ENCODE measurements around the gene ZBTB4. TPM values are rescaled to one million over a fixed set of nuclear protein-coding genes. Genes with fewer than 3 reads are reported as not detected.
A peak's percentile ranks its signal among the peaks of the same experiment; 100 is the strongest.

ZBTB4 gene
- total RNA-seq, 1 donor from 2014 or later = 15.1 TPM

DNA sequence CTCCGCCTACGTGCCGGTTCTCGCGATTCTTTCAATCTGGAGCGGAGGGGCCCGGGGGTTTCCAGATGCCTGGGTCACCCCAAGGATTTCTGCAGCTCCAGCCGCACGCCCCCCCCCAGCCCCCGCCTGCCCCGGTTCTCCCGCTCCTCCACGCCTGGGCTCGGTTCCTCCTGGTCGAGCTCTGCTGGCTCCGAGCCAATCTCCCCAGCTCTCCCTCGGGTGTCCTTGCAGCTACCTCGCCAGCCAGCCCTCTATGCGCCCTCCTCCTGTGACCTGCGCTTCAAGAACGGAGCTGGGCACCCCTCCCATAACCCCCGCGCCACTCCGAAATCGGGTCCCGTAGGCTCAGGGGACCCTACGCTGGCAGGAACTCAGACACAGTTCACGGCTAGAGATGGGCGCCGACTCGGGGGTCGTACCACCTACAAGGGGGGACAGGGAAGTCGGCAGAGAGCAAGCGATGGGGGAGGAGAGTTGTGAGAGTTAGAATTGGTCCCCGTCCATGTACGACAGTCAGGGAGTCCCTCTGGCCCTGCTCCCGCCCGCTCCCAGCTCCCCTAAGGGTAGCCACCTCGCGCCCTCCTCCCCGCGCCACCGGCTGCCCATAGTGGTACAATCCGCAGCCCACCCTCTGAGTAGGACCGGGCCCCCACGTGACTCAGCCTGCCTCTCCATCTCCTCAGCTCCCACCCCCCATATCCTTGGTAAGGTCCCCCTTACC, 39.2 kb downstream of the ZBTB4 start:
- intact Hi-C loops (cut with micrococcal nuclease) = no loop called here
- Mint-ChIP-seq H3K27ac (peak overlapping the region; percentile 83), H3K27me3 (ENCODE audit: insufficient read depth) (peaks cover 10% of the 10 kb centered on the region)

DNA sequence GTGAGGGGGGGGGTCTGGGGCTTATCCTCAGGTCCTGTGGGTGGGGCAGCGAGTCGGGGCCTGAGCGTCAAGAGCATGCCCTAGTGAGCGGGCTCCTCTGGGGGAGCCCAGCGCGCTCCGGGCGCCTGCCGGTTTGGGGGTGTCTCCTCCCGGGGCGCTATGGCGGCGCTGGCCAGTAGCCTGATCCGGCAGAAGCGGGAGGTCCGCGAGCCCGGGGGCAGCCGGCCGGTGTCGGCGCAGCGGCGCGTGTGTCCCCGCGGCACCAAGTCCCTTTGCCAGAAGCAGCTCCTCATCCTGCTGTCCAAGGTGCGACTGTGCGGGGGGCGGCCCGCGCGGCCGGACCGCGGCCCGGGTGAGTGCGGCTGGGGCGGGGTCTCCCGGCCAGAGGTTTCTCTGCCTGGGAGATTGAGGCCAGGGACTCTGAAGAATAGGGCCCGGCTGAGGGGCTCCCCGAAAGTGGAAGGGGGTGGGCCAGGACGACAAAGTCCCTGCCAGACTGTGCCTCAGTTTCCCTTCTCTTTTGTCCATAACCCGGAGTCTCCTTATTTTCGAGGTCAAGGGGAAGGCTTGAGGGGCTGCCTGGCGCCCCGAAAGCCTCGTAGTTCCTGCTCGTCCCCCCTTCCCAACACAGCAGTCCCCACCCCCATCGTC, 39.8 kb downstream of the ZBTB4 start, which contains the start of gene FGF11:
Gene FGF11, plus strand, starts transcription at position 51 of the 651 bp plus-strand sequence. Its CDS starts 109 bp downstream, at position 160.
- DNase-seq (ENCODE audit: low spot score) = no peak
- no peaks in the 10 kb centered on the region for H3K9me3 Mint-ChIP-seq
- intact Hi-C loops (cut with micrococcal nuclease) = loop anchor here (1.0 to 5.0 kb wide), 3 partner anchors 8 to 392 kb away; no protein-coding TSS in a partner anchor
- peaks cover 20% of the 10 kb centered on the region for H3K36me3 Mint-ChIP-seq (ENCODE audit: low read depth)
- H3K4me1 Mint-ChIP-seq (ENCODE audit: low read depth) = peaks cover 43% of the 10 kb centered on the region
- H3K4me3 Mint-ChIP-seq = peak within 1 kb of the TSS; percentile 83
- peaks cover 10% of the 10 kb centered on the region for H3K27me3 Mint-ChIP-seq (ENCODE audit: insufficient read depth)
- H3K27ac Mint-ChIP-seq = peak within 1 kb of the TSS; percentile 85

More for the DNA sequence above, 39.2 kb downstream of the ZBTB4 start:
- peak; percentile 35 for DNase-seq (ENCODE audit: low spot score)
- Mint-ChIP-seq H3K4me3 (peak overlapping the region; percentile 83), H3K4me1 (ENCODE audit: low read depth) (peaks cover 44% of the 10 kb centered on the region), H3K36me3 (ENCODE audit: low read depth) (peaks cover 20% of the 10 kb centered on the region), H3K9me3 (no peaks in the 10 kb centered on the region)

DNA sequence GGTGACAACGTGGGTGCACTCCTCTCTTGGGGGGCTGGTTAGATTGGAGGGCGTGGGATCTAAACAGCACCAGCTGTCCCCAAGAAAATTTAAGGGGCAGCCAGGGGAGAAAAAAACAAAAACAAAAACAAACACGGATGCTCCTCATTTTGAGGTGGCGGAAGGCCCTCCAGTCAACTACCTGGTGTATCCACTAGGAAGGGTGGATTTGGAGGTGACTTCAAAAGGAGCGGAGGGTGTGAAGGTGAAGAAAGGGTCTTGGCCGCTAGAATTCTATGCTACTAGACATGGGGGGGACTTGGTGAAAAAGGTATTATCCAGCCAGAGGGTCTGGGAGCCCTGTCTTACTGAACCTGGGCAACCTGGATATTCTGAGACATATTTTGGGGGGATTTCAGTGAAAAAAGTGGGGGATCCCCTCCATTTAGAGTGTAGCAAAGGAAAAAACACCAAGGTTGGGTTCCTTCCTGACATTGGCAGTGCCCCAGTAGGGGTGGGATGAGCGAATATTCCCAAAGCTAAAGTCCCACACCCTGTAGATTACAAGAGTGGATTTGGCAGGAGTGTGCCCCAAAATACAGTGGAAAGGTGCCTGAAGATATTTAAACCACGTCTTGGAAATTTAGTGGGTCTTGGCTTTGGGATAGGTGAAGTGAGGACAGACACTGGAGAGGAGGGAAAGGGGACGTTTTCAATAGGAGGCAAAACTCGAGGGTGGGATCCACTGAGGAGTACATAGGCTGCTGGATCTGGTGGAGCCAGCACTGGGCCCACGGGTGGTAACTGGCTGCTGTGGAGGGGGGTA, 40.6 kb downstream of the ZBTB4 start:
- Mint-ChIP-seq H3K27ac (peak overlapping the region; percentile 85), H3K36me3 (ENCODE audit: low read depth) (peaks cover 16% of the 10 kb centered on the region)

DNA sequence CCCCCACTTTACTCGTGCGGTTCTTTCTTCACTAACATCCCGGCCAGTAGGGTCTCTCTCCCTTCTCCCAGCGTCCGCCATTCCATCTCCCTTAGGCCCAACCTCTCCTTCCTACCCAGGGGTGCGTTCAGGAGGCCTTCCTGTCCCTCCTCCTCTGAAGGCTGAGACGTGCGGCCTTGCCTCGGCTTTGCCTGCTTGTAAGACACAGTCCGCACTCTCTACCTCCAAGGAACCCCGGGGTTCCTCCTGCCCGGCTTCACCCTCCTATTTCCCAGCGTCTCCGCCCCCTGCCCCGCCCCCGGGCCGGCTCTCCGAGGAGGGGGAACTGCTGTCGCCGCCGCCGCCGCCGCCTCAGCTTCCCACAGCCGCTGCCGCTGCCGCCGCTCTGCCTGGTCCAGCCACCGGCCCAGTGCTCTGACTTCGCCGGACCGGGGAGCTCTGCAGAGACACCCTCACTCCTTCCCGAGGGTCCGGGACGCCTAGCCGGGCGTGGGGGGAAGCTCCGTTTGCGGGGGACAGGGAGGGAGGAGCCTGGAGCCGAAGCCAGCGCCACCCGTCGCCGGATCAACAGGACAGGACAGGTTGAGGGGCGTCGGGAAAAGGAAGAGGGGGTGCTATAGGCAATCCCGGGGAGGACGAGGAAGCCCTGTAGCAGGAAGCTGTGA, 41.3 kb downstream of the ZBTB4 start:
- intact Hi-C loops (cut with micrococcal nuclease) = loop anchor here (1.0 to 5.0 kb wide), 4 partner anchors 43 to 391 kb away; partner anchors contain the start of gene PLSCR3
- DNase-seq (ENCODE audit: low spot score) = peak; percentile 72
- Mint-ChIP-seq H3K9me3 (no peaks in the 10 kb centered on the region), H3K4me3 (peak overlapping the region; percentile 81), H3K27ac (peak overlapping the region; percentile 85), H3K36me3 (ENCODE audit: low read depth) (peaks cover 14% of the 10 kb centered on the region), H3K27me3 (ENCODE audit: insufficient read depth) (peaks cover 7% of the 10 kb centered on the region), H3K4me1 (ENCODE audit: low read depth) (peaks cover 43% of the 10 kb centered on the region)

More for the DNA sequence above, 40.6 kb downstream of the ZBTB4 start:
- intact Hi-C loops (cut with micrococcal nuclease) = loop anchor here (1.0 to 5.0 kb wide), 3 partner anchors 8 to 392 kb away; no protein-coding TSS in a partner anchor
- Mint-ChIP-seq H3K4me3 (peak overlapping the region; percentile 81), H3K4me1 (ENCODE audit: low read depth) (peaks cover 43% of the 10 kb centered on the region), H3K9me3 (no peaks in the 10 kb centered on the region), H3K27me3 (ENCODE audit: insufficient read depth) (peaks cover 7% of the 10 kb centered on the region)
- no peak for DNase-seq (ENCODE audit: low spot score)

DNA sequence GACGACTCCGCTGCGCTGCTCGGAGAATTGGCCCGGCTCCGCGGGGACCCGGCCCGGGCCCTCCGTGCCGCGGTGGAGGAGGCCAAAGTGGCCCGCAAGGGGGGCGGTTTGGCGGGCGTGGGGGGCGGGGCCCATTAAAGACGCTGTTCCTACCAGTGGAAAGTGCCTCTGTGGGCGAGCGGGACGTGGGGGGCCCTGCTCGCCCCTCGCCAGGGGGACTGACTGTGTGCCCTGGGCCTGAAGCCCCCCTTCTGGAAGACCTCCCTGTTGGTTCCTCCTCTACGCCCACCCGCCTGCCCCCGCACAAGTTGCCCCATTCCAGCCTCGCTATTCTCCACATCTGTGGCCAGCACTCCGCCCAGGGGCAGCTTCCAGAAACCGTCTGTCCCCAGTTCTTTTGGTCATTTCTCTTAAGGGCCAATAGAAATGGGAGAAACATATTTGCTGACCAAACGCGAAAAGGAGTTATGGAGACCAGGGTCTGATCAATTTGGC, 42.0 kb downstream of the ZBTB4 start:
- Mint-ChIP-seq H3K9me3 (no peaks in the 10 kb centered on the region), H3K36me3 (ENCODE audit: low read depth) (peaks cover 10% of the 10 kb centered on the region), H3K27ac (peak overlapping the region; percentile 65), H3K27me3 (ENCODE audit: insufficient read depth) (peaks cover 7% of the 10 kb centered on the region), H3K4me3 (peak overlapping the region; percentile 91), H3K4me1 (ENCODE audit: low read depth) (peaks cover 43% of the 10 kb centered on the region)
- DNase-seq (ENCODE audit: low spot score) = no peak
- intact Hi-C loops (cut with micrococcal nuclease) = loop anchor here (1.0 to 5.0 kb wide), 4 partner anchors 43 to 390 kb away; partner anchors contain the start of gene PLSCR3

DNA sequence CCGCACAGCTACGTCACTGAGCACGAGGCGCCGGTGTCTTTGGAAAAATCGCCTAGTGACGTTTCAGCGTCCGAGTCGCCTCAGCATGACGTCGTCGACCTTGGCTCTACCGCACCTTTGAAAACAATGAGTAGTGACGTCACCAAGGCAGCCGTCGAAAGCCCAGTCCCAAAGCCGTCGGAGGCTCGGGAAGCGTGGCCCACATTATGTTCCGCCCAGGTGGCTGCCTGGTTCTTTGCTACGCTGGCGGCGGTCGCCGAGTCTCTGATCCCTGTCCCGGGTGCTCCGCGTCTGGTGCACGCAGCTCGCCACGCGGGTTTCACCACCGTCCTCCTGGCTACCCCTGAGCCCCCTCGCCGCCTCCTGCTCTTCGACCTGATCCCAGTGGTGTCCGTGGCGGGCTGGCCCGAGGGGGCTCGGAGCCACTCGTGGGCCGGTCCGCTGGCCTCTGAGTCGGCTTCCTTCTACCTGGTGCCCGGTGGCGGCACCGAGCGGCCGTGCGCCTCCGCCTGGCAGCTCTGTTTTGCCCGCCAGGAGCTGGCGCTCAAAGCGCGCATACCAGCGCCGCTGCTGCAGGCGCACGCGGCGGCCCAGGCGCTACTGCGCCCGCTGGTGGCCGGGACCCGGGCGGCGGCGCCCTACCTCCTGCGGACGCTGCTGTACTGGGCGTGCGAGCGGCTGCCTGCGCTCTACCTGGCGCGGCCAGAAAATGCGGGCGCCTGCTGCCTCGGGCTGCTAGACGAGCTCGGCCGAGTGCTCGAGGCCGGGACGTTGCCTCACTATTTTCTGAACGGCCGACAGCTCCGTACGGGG, 42.7 kb downstream of the ZBTB4 start:
- peak overlapping the region; percentile 94 for H3K27ac Mint-ChIP-seq
- H3K27me3 Mint-ChIP-seq (ENCODE audit: insufficient read depth) = peaks cover 5% of the 10 kb centered on the region
- intact Hi-C loops (cut with micrococcal nuclease) = loop anchor here (1.0 to 5.0 kb wide), 4 partner anchors 42 to 389 kb away; partner anchors contain the start of gene PLSCR3
- no peaks in the 10 kb centered on the region for H3K9me3 Mint-ChIP-seq
- peaks cover 43% of the 10 kb centered on the region for H3K4me1 Mint-ChIP-seq (ENCODE audit: low read depth)
- H3K36me3 Mint-ChIP-seq (ENCODE audit: low read depth) = peaks cover 9% of the 10 kb centered on the region
- peak overlapping the region; percentile 91 for H3K4me3 Mint-ChIP-seq
- DNase-seq (ENCODE audit: low spot score) = peak; percentile 81

DNA sequence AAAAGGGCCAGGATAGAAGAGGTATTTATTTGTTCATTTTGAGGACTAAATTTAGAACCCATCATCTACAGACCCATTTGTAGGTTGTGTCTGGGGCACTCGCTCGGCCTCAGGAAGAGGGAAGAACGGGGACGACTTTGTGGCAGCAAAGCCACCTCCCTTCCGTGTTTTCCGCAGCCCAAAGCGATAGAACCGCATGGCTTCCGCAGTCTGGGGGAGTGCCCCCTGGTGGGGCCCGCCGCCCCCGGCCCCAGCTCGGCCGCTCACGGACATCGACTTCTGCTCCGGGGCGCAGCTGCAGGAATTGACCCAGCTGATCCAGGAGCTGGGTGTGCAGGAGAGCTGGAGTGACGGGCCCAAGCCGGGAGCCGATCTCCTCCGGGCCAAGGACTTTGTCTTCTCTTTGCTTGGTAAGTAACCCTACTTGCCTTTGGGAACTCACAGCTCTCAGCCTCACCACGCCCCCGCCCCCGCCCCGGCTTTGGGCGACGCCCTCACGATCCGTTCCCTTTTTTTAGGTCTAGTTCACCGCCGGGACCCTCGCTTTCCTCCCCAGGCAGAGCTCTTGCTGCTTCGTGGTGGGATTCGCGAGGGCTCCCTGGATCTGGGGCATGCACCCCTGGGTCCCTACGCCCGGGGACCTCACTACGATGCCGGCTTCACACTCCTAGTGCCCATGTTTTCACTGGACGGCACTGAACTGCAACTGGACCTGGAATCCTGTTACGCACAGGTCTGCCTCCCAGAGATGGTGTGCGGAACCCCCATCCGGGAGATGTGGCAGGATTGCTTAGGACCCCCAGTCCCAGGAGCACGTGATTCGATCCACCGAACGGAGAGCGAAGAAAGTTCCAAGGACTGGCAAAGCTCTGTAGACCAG, 43.5 kb downstream of the ZBTB4 start:
- peak; percentile 68 for DNase-seq (ENCODE audit: low spot score)
- intact Hi-C loops (cut with micrococcal nuclease) = loop anchor here (1.0 to 5.0 kb wide), 14 partner anchors 19 to 421 kb away; partner anchors contain the start of genes EIF5A, ELP5, NAA38 and NEURL4
- Mint-ChIP-seq H3K9me3 (no peaks in the 10 kb centered on the region), H3K27me3 (ENCODE audit: insufficient read depth) (peaks cover 5% of the 10 kb centered on the region), H3K36me3 (ENCODE audit: low read depth) (peaks cover 7% of the 10 kb centered on the region), H3K4me3 (peak overlapping the region; percentile 91), H3K27ac (peak overlapping the region; percentile 94), H3K4me1 (ENCODE audit: low read depth) (peaks cover 43% of the 10 kb centered on the region)

DNA sequence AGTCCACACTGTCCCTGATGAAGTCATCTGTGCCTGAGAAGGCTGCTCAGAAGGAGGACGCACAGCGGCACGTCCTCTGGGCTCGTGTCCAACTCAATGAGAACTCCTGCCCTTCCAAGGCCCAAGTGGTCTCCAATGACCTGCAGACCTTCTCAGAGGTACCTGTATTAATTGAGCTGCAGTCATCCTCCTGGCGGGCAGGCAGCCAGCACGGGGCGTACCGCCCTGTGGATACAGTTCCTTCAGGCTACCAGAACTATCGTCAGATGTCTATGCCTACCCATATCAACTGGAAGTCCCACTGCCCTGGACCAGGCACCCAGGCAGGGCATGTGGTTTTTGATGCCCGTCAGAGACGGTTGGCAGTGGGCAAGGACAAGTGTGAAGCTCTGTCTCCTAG, 47.1 kb downstream of the ZBTB4 start:
- no peaks in the 10 kb centered on the region for H3K36me3 Mint-ChIP-seq (ENCODE audit: low read depth)
- peaks cover 16% of the 10 kb centered on the region for H3K4me1 Mint-ChIP-seq (ENCODE audit: low read depth)
- H3K9me3 Mint-ChIP-seq = no peaks in the 10 kb centered on the region
- H3K27me3 Mint-ChIP-seq (ENCODE audit: insufficient read depth) = no peaks in the 10 kb centered on the region
- H3K4me3 Mint-ChIP-seq = no peak overlapping the region
- DNase-seq (ENCODE audit: low spot score) = no peak
- H3K27ac Mint-ChIP-seq = no peak overlapping the region
- intact Hi-C loops (cut with micrococcal nuclease) = no loop called here

DNA sequence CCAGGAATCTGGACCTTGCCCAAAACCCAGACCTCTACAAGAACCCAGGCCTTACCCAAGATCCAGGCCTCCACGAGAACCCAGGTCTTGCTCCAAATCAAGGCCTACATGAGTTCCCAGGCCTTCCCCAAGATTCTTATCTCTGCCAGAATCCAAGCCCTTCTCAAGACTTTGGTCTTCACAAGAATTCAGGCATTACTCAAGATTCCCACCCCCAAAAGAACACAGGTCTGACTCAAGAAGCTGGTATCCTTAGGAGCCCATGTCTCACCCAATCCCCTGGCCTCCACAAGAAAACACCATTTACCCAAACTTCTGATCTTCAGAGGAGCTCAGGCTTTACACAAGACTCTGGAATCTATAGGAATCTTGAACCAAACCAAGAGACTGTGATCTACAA, 48.2 kb downstream of the ZBTB4 start:
- no peak for DNase-seq (ENCODE audit: low spot score)
- intact Hi-C loops (cut with micrococcal nuclease) = no loop called here
- Mint-ChIP-seq H3K36me3 (ENCODE audit: low read depth) (no peaks in the 10 kb centered on the region), H3K27ac (no peak overlapping the region), H3K9me3 (no peaks in the 10 kb centered on the region), H3K27me3 (ENCODE audit: insufficient read depth) (no peaks in the 10 kb centered on the region), H3K4me1 (ENCODE audit: low read depth) (peaks cover 8% of the 10 kb centered on the region), H3K4me3 (no peak overlapping the region)

DNA sequence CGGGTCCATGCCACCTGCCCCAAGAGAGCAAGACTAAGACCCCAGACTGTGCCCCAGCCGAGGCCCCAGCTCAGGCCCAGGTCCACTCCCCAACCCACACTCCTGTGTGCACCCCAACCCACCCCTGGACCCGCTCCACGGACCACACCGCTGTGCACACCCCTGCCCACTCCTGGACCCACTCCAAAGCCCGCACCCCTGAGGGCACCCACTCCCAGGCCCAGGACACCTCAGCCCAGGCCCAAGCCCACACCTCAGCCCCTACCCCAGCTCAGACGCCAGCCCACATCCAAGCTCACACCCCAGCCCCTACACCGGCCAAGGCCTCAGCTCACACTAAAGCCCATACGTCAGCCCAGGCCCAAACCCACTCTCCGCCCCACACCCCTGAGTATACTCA, 49.7 kb downstream of the ZBTB4 start:
- no peak overlapping the region for H3K27ac Mint-ChIP-seq
- no peaks in the 10 kb centered on the region for H3K4me1 Mint-ChIP-seq (ENCODE audit: low read depth)
- H3K27me3 Mint-ChIP-seq (ENCODE audit: insufficient read depth) = no peaks in the 10 kb centered on the region
- intact Hi-C loops (cut with micrococcal nuclease) = no loop called here
- no peaks in the 10 kb centered on the region for H3K36me3 Mint-ChIP-seq (ENCODE audit: low read depth)
- H3K9me3 Mint-ChIP-seq = no peaks in the 10 kb centered on the region
- H3K4me3 Mint-ChIP-seq = no peak overlapping the region
- DNase-seq (ENCODE audit: low spot score) = no peak

DNA sequence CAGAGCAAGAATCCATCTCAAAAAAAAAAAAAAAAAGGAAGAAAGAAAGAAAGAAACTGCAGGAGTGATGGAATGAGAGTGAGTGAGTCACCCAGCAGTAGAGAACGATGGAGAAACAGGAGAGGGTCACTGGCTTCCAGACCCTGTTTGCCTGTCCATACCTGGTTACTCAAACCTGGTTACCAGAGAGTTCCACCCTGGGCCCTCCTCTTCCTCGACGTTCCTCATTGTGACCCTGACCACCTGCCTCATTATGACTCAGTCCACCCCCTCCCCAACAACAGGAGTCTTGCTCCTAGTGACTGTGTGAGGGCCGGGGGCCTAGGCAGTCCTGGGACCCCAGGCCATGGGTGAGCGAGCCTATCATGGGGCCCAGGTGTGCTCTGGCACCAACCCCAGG, 50.9 kb downstream of the ZBTB4 start, which contains the start of gene SPEM3:
Gene SPEM3, plus strand, starts transcription at position 301 of the 400 bp plus-strand sequence. Its CDS starts 46 bp downstream, at position 347.
- intact Hi-C loops (cut with micrococcal nuclease) = no loop called here
- Mint-ChIP-seq H3K4me3 (no peak within 1 kb of the TSS), H3K4me1 (ENCODE audit: low read depth) (no peaks in the 10 kb centered on the region), H3K36me3 (ENCODE audit: low read depth) (no peaks in the 10 kb centered on the region), H3K9me3 (no peaks in the 10 kb centered on the region), H3K27me3 (ENCODE audit: insufficient read depth) (no peaks in the 10 kb centered on the region), H3K27ac (no peak within 1 kb of the TSS)
- no peak for DNase-seq (ENCODE audit: low spot score)
